ENCODE measurements around the gene FASTKD3.
A peak's percentile ranks its signal among the peaks of the same experiment; 100 is the strongest.
"Not testable (repeated sequence)": the region's sequence is repeated elsewhere in the genome, so short reads cannot be mapped to it uniquely, and the experiment has no call there.

The FASTKD3 gene, protein sequence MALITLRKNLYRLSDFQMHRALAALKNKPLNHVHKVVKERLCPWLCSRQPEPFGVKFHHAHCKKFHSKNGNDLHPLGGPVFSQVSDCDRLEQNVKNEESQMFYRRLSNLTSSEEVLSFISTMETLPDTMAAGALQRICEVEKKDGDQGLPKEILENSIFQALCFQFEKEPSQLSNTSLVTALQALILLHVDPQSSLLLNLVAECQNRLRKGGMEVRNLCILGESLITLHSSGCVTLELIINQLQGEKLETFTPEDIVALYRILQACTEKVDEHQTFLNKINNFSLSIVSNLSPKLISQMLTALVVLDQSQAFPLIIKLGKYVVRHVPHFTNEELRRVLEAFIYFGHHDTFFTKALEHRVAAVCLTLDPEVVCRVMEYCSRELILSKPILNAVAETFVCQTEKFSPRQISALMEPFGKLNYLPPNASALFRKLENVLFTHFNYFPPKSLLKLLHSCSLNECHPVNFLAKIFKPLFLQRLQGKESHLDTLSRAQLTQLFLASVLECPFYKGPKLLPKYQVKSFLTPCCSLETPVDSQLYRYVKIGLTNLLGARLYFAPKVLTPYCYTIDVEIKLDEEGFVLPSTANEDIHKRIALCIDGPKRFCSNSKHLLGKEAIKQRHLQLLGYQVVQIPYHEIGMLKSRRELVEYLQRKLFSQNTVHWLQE

DNA sequence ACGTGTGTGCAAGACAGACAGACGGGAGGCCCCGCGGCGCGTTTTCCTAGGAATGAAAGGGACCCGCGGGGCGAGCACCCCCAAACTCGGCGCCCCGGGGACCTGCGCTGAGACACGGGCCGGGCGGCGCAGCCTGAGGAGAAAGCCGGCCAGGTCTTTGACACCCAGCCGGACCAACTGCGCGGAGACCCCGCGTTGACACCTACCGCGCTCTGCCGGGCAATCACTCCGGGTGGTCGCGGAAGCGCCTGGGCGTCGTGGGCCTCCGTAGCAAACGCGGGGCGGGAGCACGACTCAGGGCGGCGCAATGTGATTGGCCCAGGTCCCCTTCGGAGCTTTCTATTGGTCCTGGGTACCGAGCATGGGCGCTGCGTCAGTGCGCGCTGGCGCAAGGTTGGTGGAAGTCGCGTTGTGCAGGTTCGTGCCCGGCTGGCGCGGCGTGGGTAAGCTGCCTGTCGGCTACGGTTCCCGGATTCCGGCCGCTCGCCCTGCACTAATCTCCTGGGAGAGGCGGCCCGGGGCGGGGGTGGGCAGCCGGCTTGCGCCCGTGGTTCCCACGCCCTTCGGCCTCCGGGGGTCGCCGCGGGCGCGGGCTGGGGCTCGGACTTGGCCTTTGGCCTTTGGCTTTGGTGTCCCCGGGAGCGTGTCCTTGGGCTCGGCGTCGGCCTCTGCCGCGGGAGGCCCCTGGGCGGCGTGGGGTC is at the start of gene FASTKD3, which contains the start of gene MTRR:
Gene FASTKD3, minus strand, starts transcription at position 259 of the 701 bp plus-strand sequence. CDS start 948 bp downstream, outside the sequence.
Gene MTRR, plus strand, starts transcription at position 376 of the 701 bp plus-strand sequence. CDS start 1,647 bp downstream, outside the sequence.
- peaks cover 69% of the 10 kb centered on the region for H3K36me3 ChIP-seq
- H3K9me3 ChIP-seq (ENCODE audit: severe bottlenecking) = no peaks in the 10 kb centered on the region
- peak within 1 kb of the TSS; percentile 97 for H3K4me3 ChIP-seq (ENCODE audit: low read depth, low read length)
- peak; percentile 97 for DNase-seq
- peak within 1 kb of the TSS; percentile 85 for H3K27ac ChIP-seq
- TF ChIP-seq, protein P1, sequence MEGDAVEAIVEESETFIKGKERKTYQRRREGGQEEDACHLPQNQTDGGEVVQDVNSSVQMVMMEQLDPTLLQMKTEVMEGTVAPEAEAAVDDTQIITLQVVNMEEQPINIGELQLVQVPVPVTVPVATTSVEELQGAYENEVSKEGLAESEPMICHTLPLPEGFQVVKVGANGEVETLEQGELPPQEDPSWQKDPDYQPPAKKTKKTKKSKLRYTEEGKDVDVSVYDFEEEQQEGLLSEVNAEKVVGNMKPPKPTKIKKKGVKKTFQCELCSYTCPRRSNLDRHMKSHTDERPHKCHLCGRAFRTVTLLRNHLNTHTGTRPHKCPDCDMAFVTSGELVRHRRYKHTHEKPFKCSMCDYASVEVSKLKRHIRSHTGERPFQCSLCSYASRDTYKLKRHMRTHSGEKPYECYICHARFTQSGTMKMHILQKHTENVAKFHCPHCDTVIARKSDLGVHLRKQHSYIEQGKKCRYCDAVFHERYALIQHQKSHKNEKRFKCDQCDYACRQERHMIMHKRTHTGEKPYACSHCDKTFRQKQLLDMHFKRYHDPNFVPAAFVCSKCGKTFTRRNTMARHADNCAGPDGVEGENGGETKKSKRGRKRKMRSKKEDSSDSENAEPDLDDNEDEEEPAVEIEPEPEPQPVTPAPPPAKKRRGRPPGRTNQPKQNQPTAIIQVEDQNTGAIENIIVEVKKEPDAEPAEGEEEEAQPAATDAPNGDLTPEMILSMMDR (IDR thresholded peaks at IDR 0.05; ENCODE audit: low read depth, low read length) = no peak
- H3K27me3 ChIP-seq (ENCODE audit: insufficient read depth, low read depth, severe bottlenecking) = no peaks in the 10 kb centered on the region

DNA sequence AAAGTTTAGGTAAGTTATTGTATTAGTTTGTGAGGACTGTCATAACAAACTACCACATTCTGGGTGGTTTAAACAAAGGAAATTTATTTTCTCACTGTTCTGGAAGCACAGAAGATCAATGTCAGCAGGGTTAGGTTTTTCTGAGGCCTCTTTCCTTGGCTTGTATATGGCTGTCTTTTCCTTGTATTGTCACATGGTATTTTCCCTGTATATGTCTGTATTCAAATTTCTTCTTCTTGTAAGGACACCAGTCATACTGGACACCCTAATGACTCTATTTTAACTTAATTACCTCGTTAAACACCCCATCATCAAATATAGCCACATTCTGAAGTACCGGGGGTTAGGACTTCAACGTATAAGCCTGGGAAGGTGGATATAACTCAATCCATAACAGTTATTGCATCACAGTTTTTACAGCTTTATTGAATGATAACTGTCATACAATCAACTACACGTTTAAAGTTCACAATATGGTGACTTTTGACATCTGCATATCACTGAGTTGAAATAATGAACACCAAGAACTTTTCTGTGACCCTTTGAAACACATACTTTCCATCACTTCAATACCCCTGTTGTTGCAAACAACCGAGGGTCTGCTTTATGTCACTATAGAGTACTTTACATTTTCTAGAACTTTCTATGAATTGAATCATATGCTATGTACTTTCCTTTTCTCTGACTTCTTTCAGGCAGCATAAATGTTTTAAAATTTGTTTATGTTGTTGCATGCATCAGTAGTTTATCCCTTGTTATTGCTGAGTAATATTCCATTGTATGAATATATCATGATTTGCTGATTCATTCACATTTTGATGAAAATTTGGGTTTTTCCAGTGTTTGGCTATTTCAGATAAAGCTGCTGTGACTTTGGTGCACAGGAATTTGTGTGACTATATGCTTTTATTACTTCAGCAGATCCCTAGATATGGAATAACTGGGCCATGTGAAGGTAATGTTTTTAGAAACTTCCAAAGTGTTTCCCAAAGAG is 48.6 kb upstream of the FASTKD3 start:
- Histone ChIP-seq H3K27me3 (ENCODE audit: insufficient read depth, low read depth, severe bottlenecking) (no peaks in the 10 kb centered on the region), H3K4me3 (ENCODE audit: low read depth, low read length) (no peak overlapping the region), H3K27ac (no peak overlapping the region), H3K9me3 (ENCODE audit: severe bottlenecking) (peaks cover 3% of the 10 kb centered on the region), H3K36me3 (no peaks in the 10 kb centered on the region)
- DNase-seq = no peak
- TF ChIP-seq, protein P1 (IDR thresholded peaks at IDR 0.05; ENCODE audit: low read depth, low read length) = no peak

- Histone ChIP-seq H3K36me3 (no peaks in the 10 kb centered on the region), H3K4me3 (ENCODE audit: low read depth, low read length) (no peak overlapping the region), H3K27me3 (ENCODE audit: insufficient read depth, low read depth, severe bottlenecking) (no peaks in the 10 kb centered on the region), H3K9me3 (ENCODE audit: severe bottlenecking) (peaks cover 4% of the 10 kb centered on the region), H3K27ac (no peak overlapping the region)
- TF ChIP-seq, protein P1 (IDR thresholded peaks at IDR 0.05; ENCODE audit: low read depth, low read length) = no peak
- DNase-seq = no peak
Observed at GRCh38 chr5:7916171-7916804, 47.5 kb upstream of the FASTKD3 start.

- DNase-seq; H3K36me3 ChIP-seq; H3K4me3 ChIP-seq (ENCODE audit: low read depth, low read length); H3K9me3 ChIP-seq (ENCODE audit: severe bottlenecking); H3K27me3 ChIP-seq (ENCODE audit: insufficient read depth, low read depth, severe bottlenecking); H3K27ac ChIP-seq: not testable (repeated sequence)
Observed at GRCh38 chr5:7911429-7911771, 42.6 kb upstream of the FASTKD3 start.

DNA sequence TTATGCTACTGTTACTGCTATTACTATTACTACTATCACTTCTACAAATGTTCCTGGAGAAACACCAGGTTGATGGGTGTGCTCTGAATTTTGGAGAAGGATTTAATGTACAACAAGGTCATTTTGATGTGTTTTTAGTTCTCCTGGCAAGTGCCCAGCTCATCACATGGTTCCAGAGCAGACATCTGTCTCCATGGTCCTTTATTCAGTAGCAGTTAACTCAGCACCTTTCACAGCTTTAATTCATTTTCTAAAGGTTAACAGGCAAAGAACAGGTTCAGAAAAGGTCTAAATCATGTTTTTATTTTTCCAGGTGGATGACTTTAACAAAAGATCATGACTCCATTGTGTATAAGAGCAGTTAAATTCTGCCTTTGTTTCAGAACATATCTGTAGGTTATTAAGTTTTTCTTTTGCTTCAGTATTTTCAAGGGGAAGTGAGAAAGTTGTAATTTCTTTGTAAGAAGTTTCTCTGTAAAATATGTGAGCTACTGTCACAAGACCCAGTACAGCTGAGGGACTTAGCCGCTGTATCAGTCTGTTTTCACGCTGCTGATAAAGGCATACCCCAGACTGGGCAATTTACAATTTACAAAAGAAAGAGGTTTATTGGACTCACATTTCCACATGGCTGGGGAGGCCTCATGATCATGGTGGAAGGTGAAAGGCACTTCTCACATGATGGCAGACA is 42.1 kb upstream of the FASTKD3 start:
- H3K27ac ChIP-seq = no peak overlapping the region
- peaks cover 4% of the 10 kb centered on the region for H3K9me3 ChIP-seq (ENCODE audit: severe bottlenecking)
- H3K36me3 ChIP-seq = no peaks in the 10 kb centered on the region; the same call in 1 of the 2 replicates
- no peak overlapping the region for H3K4me3 ChIP-seq (ENCODE audit: low read depth, low read length)
- no peaks in the 10 kb centered on the region for H3K27me3 ChIP-seq (ENCODE audit: insufficient read depth, low read depth, severe bottlenecking)
- no peak for DNase-seq
- TF ChIP-seq, protein P1 (IDR thresholded peaks at IDR 0.05; ENCODE audit: low read depth, low read length) = no peak
